Measurements from ENCODE around the gene CUL4A.
A peak's percentile ranks its signal among the peaks of the same experiment; 100 is the strongest.

The CUL4A gene

DNA sequence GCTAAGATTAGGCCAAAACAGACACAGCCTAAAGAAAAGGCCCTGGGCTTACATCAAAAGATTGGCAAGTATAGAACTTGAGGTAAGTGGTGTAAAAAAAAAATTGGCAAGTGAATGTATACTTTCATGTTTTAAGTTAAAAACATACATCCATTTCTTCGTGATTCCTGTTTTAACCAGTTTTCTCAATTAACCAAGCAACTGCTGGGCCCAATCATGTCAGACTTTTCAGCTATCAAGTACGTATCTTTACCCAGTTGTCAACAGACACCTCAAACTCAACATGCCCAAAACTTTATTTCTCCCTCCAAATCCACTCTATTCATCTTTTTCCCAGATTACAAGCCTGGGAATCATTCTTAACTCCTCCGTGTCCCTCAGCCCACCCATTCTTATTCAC lies 2.0 kb upstream of the CUL4A start:
- Histone ChIP-seq H3K9me2 (replicated peaks; ENCODE audit: insufficient read depth, low read length) (no peaks in the 10 kb centered on the region), H3K36me3 (ENCODE audit: low read length) (peaks cover 6% of the 10 kb centered on the region; the same call in 1 of the 2 replicates), H3F3A (ENCODE audit: insufficient read depth) (peaks cover 10% of the 10 kb centered on the region), H3K9me3 (ENCODE audit: insufficient read depth, low read length) (no peaks in the 10 kb centered on the region), H3K4me2 (ENCODE audit: low read depth, low read length, poor library complexity, severe bottlenecking) (peak overlapping the region; percentile 91), H3K27me3 (ENCODE audit: low read length) (no peaks in the 10 kb centered on the region), H3K27ac (ENCODE audit: low read depth, low read length) (no peak overlapping the region), H3K4me3 (ENCODE audit: insufficient read depth, low read length, poor library complexity, severe bottlenecking) (peak overlapping the region; percentile 67), H3K9ac (ENCODE audit: low read length) (peak overlapping the region; percentile 92), H4K20me1 (ENCODE audit: low read depth, low read length) (peaks cover 19% of the 10 kb centered on the region), H3K79me2 (ENCODE audit: insufficient read depth, low read length) (peaks cover 87% of the 10 kb centered on the region), H2AFZ (ENCODE audit: low read depth, low read length, severe bottlenecking) (no peak overlapping the region)
- TF ChIP-seq, protein P1, sequence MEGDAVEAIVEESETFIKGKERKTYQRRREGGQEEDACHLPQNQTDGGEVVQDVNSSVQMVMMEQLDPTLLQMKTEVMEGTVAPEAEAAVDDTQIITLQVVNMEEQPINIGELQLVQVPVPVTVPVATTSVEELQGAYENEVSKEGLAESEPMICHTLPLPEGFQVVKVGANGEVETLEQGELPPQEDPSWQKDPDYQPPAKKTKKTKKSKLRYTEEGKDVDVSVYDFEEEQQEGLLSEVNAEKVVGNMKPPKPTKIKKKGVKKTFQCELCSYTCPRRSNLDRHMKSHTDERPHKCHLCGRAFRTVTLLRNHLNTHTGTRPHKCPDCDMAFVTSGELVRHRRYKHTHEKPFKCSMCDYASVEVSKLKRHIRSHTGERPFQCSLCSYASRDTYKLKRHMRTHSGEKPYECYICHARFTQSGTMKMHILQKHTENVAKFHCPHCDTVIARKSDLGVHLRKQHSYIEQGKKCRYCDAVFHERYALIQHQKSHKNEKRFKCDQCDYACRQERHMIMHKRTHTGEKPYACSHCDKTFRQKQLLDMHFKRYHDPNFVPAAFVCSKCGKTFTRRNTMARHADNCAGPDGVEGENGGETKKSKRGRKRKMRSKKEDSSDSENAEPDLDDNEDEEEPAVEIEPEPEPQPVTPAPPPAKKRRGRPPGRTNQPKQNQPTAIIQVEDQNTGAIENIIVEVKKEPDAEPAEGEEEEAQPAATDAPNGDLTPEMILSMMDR (IDR thresholded peaks at IDR 0.05; ENCODE audit: insufficient read depth, low read length, poor library complexity, severe bottlenecking), result no peak
- TF ChIP-seq EZH2phosphoT487 (conservative IDR thresholded peaks at IDR 0.05; ENCODE audit: low read length), result no peak

DNA sequence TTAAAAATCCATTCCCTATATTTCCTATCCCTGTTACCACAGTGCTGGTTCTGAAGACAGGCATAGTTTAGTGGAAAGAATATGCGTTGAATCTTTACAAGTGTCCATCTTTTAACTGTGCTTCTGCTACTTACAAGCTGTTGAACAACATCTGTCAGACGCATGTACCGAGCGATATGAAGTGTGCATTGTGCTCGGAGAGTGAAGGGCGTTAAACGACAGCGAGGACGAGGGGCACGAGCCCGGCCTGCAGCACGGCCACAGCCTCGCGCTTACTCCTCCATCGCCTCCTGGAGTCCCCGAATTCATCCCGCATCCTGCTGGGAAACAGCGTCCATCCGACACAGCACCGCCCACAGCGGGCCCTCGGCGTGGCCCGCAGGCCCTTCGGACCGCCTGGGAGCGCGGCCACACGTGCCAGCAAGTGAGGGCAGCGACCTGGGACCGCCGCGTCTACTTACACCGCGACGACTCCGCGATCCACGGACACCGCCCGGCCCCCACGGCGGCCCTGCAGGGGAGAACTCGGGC lies 1.5 kb upstream of the CUL4A start:
- H2AFZ ChIP-seq (ENCODE audit: low read depth, low read length, severe bottlenecking), result peak overlapping the region; percentile 84
- peaks cover 15% of the 10 kb centered on the region; the same call in 1 of the 2 replicates for H4K20me1 ChIP-seq (ENCODE audit: low read depth, low read length)
- peak overlapping the region; percentile 67 for H3K4me3 ChIP-seq (ENCODE audit: insufficient read depth, low read length, poor library complexity, severe bottlenecking)

DNA sequence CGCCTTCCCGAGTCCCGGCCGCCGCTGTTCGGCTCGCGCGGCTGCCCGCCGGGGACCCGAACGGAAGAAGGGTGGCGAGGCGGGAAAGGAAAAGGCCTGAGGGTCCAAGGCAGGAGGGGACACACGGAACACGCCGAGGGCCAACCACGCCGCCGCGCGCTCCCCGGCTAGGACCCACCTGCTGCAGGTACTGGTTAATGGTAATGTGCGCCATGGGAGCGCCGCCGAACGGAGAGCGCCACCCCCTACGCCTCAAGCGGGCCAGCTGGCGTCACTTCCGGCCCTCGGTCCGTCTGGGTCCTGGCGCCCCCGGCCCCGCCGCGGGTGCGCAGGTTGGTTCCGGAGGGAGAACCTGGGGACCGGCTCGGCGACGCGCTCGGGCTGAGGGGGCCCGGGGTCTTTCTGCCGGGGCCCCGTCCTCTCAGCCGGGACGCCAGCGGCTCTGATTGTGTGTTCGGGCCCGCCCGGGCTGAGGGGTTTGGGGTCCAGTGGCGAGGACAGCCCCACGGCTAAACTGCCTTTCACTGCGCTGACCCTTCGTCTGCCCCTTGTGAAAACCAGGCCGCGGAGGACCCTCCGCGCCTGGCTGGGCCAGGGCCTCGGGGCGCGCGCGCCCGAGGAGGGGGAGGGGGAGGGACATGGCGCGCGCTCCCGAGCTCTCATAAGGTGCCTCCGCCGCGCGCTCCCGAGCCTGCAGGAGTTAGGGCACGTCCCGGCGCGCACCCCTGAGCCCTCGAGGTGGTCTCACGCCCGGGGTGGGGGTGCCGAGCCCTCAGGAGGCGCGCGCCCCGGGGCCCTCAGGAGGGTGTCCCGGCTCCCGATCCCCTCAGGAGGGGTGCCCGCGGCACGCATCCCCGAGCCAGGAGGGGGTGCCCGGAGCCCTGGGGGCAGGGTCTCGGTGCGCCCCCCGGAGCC lies 735 bp upstream of the CUL4A start, which contains the start of gene PCID2:
Gene PCID2 (minus strand): TSS at position 249 of the 915 bp plus-strand sequence. CDS start 35 bp downstream, at position 214.
- no peaks in the 10 kb centered on the region for H3K9me2 ChIP-seq (replicated peaks; ENCODE audit: insufficient read depth, low read length)
- peaks cover 15% of the 10 kb centered on the region; the same call in 1 of the 2 replicates for H4K20me1 ChIP-seq (ENCODE audit: low read depth, low read length)
- peak within 1 kb of the TSS; percentile 93 for H3K4me2 ChIP-seq (ENCODE audit: low read depth, low read length, poor library complexity, severe bottlenecking)
- H3K9ac ChIP-seq (ENCODE audit: low read length), result peak within 1 kb of the TSS; percentile 92
- H3K36me3 ChIP-seq (ENCODE audit: low read length), result peaks cover 6% of the 10 kb centered on the region; the same call in 1 of the 2 replicates
- no peaks in the 10 kb centered on the region for H3K9me3 ChIP-seq (ENCODE audit: insufficient read depth, low read length)
- H3K4me3 ChIP-seq (ENCODE audit: insufficient read depth, low read length, poor library complexity, severe bottlenecking), result peak within 1 kb of the TSS; percentile 74
- H3F3A ChIP-seq (ENCODE audit: insufficient read depth), result peaks cover 10% of the 10 kb centered on the region
- H2AFZ ChIP-seq (ENCODE audit: low read depth, low read length, severe bottlenecking), result peak within 1 kb of the TSS; percentile 84
- peak within 1 kb of the TSS; percentile 89 for H3K27ac ChIP-seq (ENCODE audit: low read depth, low read length)
- peaks cover 87% of the 10 kb centered on the region for H3K79me2 ChIP-seq (ENCODE audit: insufficient read depth, low read length)
- no peaks in the 10 kb centered on the region for H3K27me3 ChIP-seq (ENCODE audit: low read length)
- TF ChIP-seq, protein P1 (IDR thresholded peaks at IDR 0.05; ENCODE audit: insufficient read depth, low read length, poor library complexity, severe bottlenecking), result no peak
- no peak for TF ChIP-seq EZH2phosphoT487 (conservative IDR thresholded peaks at IDR 0.05; ENCODE audit: low read length)

More for the DNA sequence above, 1.5 kb upstream of the CUL4A start:
- TF ChIP-seq, protein P1 (IDR thresholded peaks at IDR 0.05; ENCODE audit: insufficient read depth, low read length, poor library complexity, severe bottlenecking), result no peak
- no peak for TF ChIP-seq EZH2phosphoT487 (conservative IDR thresholded peaks at IDR 0.05; ENCODE audit: low read length)
- H3K9me2 ChIP-seq (replicated peaks; ENCODE audit: insufficient read depth, low read length), result no peaks in the 10 kb centered on the region
- peak overlapping the region; percentile 92 for H3K9ac ChIP-seq (ENCODE audit: low read length)
- H3K9me3 ChIP-seq (ENCODE audit: insufficient read depth, low read length), result no peaks in the 10 kb centered on the region
- H3F3A ChIP-seq (ENCODE audit: insufficient read depth), result peaks cover 10% of the 10 kb centered on the region
- H3K79me2 ChIP-seq (ENCODE audit: insufficient read depth, low read length), result peaks cover 87% of the 10 kb centered on the region
- H3K4me2 ChIP-seq (ENCODE audit: low read depth, low read length, poor library complexity, severe bottlenecking), result peak overlapping the region; percentile 91
- peak overlapping the region; percentile 35; the same call in 1 of the 2 replicates for H3K27ac ChIP-seq (ENCODE audit: low read depth, low read length)
- peaks cover 6% of the 10 kb centered on the region; the same call in 1 of the 2 replicates for H3K36me3 ChIP-seq (ENCODE audit: low read length)
- no peaks in the 10 kb centered on the region for H3K27me3 ChIP-seq (ENCODE audit: low read length)

All from SU-DHL-6 (cell line).